IgD-negative memory B cell (primary cell): Measurements from ENCODE around the gene TMEM213. TPM values are rescaled to one million over a fixed set of nuclear protein-coding genes. Genes with fewer than 3 reads are reported as not detected.

ENCODE experiments used
- H3K27ac Mint-ChIP-seq, 3 donors: one replicate each; pipeline ENCODE4 v1.8.0; 2020 to 2022; ENCODE audit warnings: mild to moderate bottlenecking in 3 of 3, mixed read lengths in 3 of 3, moderate library complexity in 1 of 3
- H3K27me3 Mint-ChIP-seq: one replicate; pipeline ENCODE4 v1.8.0; 2021; ENCODE audit warnings: mixed read lengths
- H3K36me3 Mint-ChIP-seq: one replicate; pipeline ENCODE4 v1.8.0; 2020; ENCODE audit warnings: mild to moderate bottlenecking, mixed read lengths
- H3K4me1 Mint-ChIP-seq, 3 donors: one replicate each; pipeline ENCODE4 v1.8.0; 2020 to 2022; ENCODE audit warnings: mixed read lengths in 3 of 3, mild to moderate bottlenecking in 1 of 3
- H3K4me3 Mint-ChIP-seq, 4 donors: one replicate each; pipeline ENCODE4 v1.8.0; 2020 to 2022; ENCODE audit warnings: mild to moderate bottlenecking in 4 of 4, mixed read lengths in 4 of 4, moderate library complexity in 3 of 4
- H3K9me3 Mint-ChIP-seq, 3 donors: one replicate each; pipeline ENCODE4 v1.8.0; 2020 to 2021; ENCODE audit warnings: mixed read lengths in 3 of 3, mild to moderate bottlenecking in 1 of 3
- polyA plus RNA-seq: library from polyadenylated mRNA; unstranded; fragments of 300-500 nt; fragmentation: Illumina TruSeq; gene quantifications from one replicate; pipeline ENCODE4 v1.2.3, GENCODE V29; 2021

TMEM213 gene
- polyA plus RNA-seq, 1 donor from 2014 or later, result not detected

DNA sequence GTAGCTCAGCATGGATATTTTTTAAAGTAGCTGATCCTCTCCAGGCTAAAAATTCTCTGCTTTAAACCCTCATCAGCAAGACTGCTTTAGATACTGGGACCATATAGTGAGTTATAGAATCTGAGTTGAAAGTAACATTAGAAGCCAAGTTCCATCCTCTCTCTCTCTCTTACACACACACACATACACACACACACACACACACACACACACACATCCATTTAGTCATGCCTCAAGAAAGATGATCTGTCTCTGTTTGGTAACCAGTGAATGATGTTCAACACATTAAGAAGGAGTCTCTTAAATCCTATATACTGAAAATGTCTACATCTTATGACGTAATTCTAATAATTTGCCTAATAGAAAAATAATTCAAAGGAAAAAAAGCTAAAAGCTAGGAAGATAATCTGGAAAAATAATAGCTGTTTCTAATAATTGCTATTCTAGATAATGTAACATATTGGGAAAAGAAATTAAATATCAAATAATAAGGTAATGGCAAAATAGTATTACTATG is 17.1 kb downstream of the TMEM213 start:
- Mint-ChIP-seq H3K27me3 (no peaks in the 10 kb centered on the region), H3K36me3 (no peaks in the 10 kb centered on the region), H3K4me1 (no peaks in the 10 kb centered on the region), H3K9me3 (peaks cover 0 to 6% (median 0%) of the 10 kb centered on the region in 3 donors), H3K27ac (no peak overlapping the region), H3K4me3 (no peak overlapping the region)

DNA sequence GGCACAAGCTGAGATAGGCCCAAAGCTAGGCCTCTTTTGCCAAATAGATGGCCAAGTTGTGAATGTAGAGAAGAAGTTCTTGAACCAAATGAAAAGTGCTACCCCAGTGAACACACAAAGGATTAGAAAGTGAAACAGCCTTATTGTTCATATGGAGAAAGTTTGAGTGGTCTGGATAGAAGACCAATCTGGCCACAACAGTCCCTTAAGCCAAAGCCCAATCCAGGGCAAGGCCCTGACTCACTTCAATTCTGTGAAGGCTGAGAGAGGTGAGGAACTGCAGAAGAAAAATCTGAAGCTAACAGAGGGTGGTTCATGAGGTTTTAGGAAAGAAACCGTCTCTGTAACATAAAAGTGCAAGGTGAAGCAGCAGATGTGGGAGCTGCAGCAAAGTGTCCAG is 18.9 kb downstream of the TMEM213 start:
- no peaks in the 10 kb centered on the region for H3K36me3 Mint-ChIP-seq
- no peaks in the 10 kb centered on the region for H3K27me3 Mint-ChIP-seq
- H3K27ac Mint-ChIP-seq, result peak overlapping the region in 1 of 3 donors; percentile 47
- no peak overlapping the region for H3K4me3 Mint-ChIP-seq
- H3K4me1 Mint-ChIP-seq, result no peaks in the 10 kb centered on the region
- peaks cover 0 to 6% (median 0%) of the 10 kb centered on the region in 3 donors for H3K9me3 Mint-ChIP-seq

DNA sequence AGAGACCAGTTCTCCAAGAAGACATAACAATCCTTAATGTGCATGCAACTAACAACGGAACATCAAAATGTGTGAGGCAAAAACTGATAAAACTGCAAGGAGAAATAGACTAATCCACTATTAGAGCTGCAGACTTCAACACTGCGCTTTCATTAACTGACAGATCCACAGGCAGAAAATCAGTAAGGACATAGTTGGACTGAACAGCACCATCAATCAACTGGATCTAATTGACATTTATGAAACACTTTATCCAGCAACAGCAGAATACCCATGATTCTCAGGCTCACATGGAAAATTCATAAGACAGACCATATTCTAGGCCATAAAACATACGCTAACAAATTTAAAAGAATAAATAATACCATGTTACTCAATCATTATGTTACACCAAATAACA is 21.8 kb downstream of the TMEM213 start:
- no peaks in the 10 kb centered on the region for H3K4me1 Mint-ChIP-seq
- no peaks in the 10 kb centered on the region for H3K27me3 Mint-ChIP-seq
- peaks cover 0 to 6% (median 0%) of the 10 kb centered on the region in 3 donors for H3K9me3 Mint-ChIP-seq
- H3K27ac Mint-ChIP-seq, result no peak overlapping the region
- no peaks in the 10 kb centered on the region for H3K36me3 Mint-ChIP-seq
- H3K4me3 Mint-ChIP-seq, result no peak overlapping the region

DNA sequence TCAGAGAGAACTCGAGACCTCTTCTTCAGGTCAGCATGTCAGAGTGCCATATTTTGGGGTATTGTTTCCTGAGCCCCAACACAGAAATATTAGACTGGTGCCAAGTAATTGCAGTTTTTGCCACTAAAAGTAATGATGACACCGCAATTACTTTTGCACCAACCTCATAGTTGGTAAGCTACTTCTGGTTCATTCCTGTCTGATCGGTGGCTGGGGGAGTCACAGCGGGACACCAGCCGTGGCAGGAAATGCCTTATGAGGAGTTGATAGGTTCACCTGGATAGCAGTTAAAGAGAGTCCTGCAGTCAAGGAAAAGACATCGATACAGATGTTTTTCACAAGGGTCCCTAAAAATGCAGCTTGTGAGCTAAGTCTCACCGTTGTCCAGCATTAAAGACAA is 24.1 kb downstream of the TMEM213 start:
- Mint-ChIP-seq H3K27me3 (no peaks in the 10 kb centered on the region), H3K4me1 (no peaks in the 10 kb centered on the region), H3K9me3 (peaks cover 0 to 8% (median 0%) of the 10 kb centered on the region in 3 donors), H3K4me3 (no peak overlapping the region), H3K27ac (no peak overlapping the region), H3K36me3 (peaks cover 1% of the 10 kb centered on the region)

DNA sequence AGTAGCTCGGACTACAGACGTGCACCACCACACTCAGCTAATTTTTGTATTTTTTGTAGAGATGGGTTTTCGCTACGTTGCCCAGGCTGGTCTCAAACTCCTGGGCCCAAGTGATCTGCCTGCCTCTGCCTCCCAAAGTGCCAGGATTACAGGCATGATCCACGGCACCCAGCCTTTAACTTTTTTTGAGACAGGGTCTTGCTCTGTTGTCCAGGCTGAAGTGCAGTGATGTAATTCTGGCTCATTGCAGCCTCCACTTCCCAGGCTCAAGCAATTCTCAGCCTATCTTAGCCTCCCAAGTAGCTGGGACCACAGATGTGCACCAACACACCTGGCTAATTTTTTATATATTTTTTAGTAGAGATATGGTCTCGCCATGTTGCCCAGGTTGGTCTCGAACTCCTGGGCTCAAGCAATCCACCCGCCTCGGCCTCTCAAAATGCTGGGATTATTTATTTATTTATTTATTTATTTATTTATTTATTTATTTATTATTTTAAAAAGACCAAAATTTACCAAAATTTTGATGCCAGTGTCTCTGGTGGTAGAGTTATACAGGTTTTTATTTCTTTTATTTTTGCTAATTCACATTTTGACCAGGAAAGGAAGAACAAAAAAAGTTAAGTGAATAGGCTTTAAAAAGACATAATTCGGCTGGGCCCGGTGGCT is 25.2 kb downstream of the TMEM213 start:
- Mint-ChIP-seq H3K36me3 (peaks cover 1% of the 10 kb centered on the region), H3K4me1 (no peaks in the 10 kb centered on the region), H3K9me3 (peaks cover 0 to 8% (median 0%) of the 10 kb centered on the region in 3 donors), H3K4me3 (no peak overlapping the region), H3K27ac (no peak overlapping the region), H3K27me3 (no peaks in the 10 kb centered on the region)

DNA sequence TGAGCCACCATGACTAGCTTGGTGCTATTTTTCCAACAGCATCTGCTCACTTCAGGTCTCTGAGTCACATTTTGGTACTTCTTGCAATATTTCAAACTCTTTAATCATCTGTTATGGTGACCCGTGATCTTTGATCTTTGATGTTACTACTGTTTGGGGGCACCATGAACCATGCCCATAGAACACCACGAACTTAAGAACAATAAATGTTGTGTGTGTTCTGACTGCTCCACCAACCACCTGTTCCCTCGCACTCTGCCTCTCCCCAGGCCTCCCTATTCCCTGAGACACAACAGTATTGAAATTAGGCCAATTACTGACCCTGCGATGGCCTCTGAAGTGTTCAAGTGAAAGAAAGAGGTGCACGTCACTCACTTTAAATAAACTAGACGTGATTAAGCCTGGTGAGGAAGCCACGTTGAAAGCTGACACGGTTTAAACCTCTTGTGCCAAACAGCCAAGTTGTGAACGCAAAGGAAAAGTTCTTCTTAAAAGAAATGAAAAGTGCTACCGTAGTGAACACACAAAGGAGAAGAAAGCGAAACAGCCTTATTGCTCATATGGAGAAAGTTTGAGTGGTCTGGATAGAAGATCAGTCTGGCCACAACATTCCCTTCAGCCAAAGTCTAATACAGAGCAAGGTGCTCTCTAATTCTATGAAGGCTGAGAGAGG is 27.4 kb downstream of the TMEM213 start:
- H3K9me3 Mint-ChIP-seq, result peaks cover 0 to 5% (median 2%) of the 10 kb centered on the region in 3 donors
- no peak overlapping the region for H3K4me3 Mint-ChIP-seq
- peaks cover 1% of the 10 kb centered on the region for H3K36me3 Mint-ChIP-seq
- peaks cover 3% of the 10 kb centered on the region for H3K27me3 Mint-ChIP-seq
- H3K4me1 Mint-ChIP-seq, result no peaks in the 10 kb centered on the region
- H3K27ac Mint-ChIP-seq, result no peak overlapping the region

DNA sequence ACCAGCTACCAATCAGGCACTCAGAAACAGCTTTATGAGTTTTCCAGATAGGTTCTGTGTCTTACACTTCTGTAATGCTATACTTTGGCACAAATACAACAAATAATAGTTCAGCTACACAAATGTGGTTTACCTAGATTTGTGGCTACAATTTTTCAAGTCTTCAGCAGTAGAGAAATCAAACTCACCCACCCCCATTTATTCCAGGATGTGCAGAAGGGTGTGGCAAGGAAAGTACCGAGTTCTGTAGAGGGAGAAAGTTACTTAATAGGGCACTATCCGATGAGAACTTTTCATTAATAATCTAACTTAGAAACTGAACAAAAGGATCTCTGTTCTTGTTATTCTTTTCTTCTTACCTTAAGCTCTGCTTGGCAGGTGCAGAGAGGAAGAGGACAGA is 30.5 kb downstream of the TMEM213 start:
- Mint-ChIP-seq H3K9me3 (peaks cover 2 to 5% (median 2%) of the 10 kb centered on the region in 3 donors), H3K27me3 (peaks cover 8% of the 10 kb centered on the region), H3K36me3 (peaks cover 1% of the 10 kb centered on the region), H3K27ac (no peak overlapping the region), H3K4me1 (no peaks in the 10 kb centered on the region), H3K4me3 (no peak overlapping the region)

DNA sequence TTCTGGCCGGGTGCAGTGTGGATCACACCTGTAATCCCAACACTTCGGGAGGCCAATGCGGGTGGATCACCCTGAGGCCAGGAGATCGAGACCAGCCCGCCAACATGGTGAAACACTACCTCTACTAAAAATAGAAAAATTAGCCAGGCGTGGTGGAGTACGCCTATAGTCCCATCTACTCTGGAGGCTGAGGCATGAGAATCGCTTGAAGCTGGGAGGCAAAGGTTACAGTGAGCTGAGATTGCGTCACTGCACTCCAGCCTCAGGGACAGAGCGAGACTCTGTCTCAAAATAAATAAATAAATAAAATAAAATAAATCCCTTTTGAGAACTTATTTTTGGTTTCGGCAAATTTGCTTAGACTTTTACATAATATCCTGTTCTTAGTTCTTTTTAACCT is 31.5 kb downstream of the TMEM213 start:
- Mint-ChIP-seq H3K27me3 (peaks cover 8% of the 10 kb centered on the region), H3K36me3 (peaks cover 1% of the 10 kb centered on the region), H3K9me3 (peaks cover 2 to 5% (median 2%) of the 10 kb centered on the region in 3 donors), H3K27ac (no peak overlapping the region), H3K4me1 (peaks cover 0 to under 1% (median 0%) of the 10 kb centered on the region in 3 donors), H3K4me3 (no peak overlapping the region)

DNA sequence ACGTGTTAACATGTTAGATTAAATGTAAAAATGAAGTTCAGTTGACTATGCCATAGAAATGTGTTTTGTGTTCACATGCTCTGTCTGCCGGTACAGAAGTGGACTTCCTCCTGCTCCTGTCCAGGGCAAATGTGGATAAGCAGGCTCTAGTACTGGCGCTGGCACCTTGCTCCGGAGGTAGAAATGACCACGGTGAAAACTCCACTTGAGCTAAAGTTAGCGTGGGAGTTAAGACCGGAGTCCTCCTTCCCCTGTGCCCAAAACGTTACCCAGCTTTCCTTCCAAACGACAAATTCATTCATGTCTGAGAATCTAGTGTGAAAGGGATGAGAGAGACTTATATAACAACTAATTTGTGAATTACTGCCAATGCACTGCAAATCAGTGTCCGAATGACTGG is 35.2 kb downstream of the TMEM213 start:
- H3K4me3 Mint-ChIP-seq, result no peak overlapping the region
- peaks cover 0 to 2% (median 2%) of the 10 kb centered on the region in 3 donors for H3K9me3 Mint-ChIP-seq
- H3K27me3 Mint-ChIP-seq, result peaks cover 13% of the 10 kb centered on the region
- H3K36me3 Mint-ChIP-seq, result no peaks in the 10 kb centered on the region
- H3K27ac Mint-ChIP-seq, result no peak overlapping the region
- H3K4me1 Mint-ChIP-seq, result peaks cover 0 to 2% (median 0%) of the 10 kb centered on the region in 3 donors

DNA sequence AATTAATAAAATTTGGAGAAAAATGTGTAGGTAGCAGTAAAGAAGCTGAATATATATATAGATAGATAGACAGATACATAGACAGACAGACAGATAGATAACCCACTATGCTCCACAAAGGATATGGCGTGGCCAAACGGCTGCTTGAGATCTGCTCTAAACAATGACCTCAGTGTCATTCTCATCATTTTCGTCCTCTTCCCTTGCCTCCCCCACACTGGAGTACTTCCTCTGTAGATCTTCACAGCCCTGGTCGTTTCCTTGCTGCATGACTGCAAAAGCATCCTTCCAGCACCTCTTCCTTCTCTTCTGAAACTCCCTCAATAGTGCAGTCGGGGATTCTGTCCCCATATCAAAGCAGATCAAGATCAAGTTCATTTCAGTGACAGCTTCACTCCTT is 35.8 kb downstream of the TMEM213 start:
- H3K9me3 Mint-ChIP-seq, result peaks cover 0 to 2% (median 0%) of the 10 kb centered on the region in 3 donors
- H3K4me1 Mint-ChIP-seq, result peaks cover 0 to 2% (median 0%) of the 10 kb centered on the region in 3 donors
- peaks cover 9% of the 10 kb centered on the region for H3K27me3 Mint-ChIP-seq
- no peak overlapping the region for H3K4me3 Mint-ChIP-seq
- no peak overlapping the region for H3K27ac Mint-ChIP-seq
- H3K36me3 Mint-ChIP-seq, result no peaks in the 10 kb centered on the region

DNA sequence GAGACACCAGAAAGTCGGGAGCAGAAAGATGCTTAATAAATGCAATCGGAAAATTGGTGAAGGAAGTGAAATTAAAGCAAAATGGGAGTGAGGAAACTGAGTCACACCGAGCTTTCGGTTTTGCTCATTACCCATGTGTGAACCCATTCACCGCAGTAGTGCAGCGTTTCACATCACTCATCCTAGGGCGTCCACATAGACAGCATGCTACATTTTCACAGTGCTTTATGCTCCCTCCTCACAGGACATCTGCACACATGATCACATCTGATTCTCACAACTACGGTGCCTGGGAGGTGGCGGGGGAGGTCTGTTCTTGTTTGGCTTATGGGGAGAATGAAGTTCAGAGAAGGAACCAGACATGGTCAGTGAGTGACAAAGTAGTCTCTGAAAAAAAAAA is 36.8 kb downstream of the TMEM213 start:
- Mint-ChIP-seq H3K9me3 (peaks cover 0 to 2% (median 0%) of the 10 kb centered on the region in 3 donors), H3K4me3 (no peak overlapping the region), H3K36me3 (no peaks in the 10 kb centered on the region), H3K27ac (no peak overlapping the region), H3K27me3 (peaks cover 9% of the 10 kb centered on the region), H3K4me1 (peaks cover 0 to 2% (median 0%) of the 10 kb centered on the region in 3 donors)

DNA sequence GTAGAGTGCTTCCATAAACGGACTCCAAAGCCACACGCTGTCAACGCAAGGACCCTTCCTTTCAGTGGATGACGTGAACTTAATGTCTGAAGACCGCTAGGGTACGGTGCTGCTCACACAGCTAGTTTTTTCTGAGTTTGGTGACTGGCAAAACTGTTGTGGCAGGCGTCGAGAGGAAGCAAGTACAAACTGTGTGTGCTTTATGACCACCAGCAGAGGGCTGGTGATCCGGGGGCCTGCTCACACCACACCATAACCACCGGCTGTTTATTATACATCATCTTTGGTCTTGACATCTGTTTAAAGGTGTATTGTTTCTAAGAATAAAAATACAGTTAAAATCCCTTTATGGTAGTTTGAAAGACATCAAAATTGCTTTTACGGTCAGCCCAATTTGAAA is 37.3 kb downstream of the TMEM213 start:
- Mint-ChIP-seq H3K9me3 (peaks cover 0 to 2% (median 0%) of the 10 kb centered on the region in 3 donors), H3K27ac (no peak overlapping the region), H3K4me3 (no peak overlapping the region), H3K36me3 (no peaks in the 10 kb centered on the region), H3K4me1 (peaks cover 0 to 2% (median 0%) of the 10 kb centered on the region in 3 donors), H3K27me3 (peaks cover 9% of the 10 kb centered on the region)

DNA sequence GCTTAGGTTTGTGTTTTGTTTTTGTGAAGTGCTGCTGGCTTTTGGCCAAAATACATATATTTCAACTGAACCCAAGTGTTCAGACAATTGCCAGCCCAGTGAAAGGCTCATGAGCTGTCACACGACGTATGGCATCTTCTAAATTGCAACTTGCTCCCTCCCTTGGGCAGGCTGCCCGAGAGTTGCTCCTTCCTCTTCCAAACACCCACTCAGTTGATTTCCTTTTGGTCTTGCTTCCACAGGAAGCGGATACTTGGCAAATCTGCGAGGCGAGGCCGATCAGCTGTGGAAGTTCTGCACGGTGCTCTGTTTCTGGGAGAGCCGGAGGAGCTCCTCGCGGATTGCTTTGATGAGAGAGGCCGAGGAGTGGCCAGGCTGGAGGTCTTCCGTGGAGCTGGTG is 39.8 kb downstream of the TMEM213 start:
- peaks cover 0 to 2% (median 0%) of the 10 kb centered on the region in 3 donors for H3K4me1 Mint-ChIP-seq
- H3K4me3 Mint-ChIP-seq, result no peak overlapping the region
- H3K36me3 Mint-ChIP-seq, result no peaks in the 10 kb centered on the region
- peaks cover 0 to 2% (median 0%) of the 10 kb centered on the region in 3 donors for H3K9me3 Mint-ChIP-seq
- H3K27me3 Mint-ChIP-seq, result peaks cover 6% of the 10 kb centered on the region
- no peak overlapping the region for H3K27ac Mint-ChIP-seq

DNA sequence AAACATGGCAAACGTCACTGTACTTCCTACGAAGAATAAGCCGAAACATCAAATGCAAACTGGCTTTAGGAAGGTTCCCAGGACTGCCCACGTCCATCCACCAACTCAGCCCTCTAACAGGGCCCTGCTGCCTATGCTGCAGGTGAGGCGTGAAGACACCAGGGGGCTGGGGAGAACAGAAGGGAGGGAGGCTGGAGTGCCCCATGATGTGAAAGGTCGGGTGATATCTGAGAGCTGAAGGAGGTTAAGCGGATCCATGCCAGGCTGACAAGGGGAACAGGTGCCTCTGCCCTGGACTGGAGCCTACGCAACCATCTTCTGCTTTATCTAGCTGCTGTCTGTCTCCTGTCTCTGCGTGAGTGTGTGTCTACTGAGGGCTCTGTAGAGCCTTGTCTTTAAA is 40.4 kb downstream of the TMEM213 start:
- H3K4me1 Mint-ChIP-seq, result peaks cover 0 to 2% (median 0%) of the 10 kb centered on the region in 3 donors
- no peak overlapping the region for H3K4me3 Mint-ChIP-seq
- H3K9me3 Mint-ChIP-seq, result peaks cover 0 to 2% (median 0%) of the 10 kb centered on the region in 3 donors
- no peaks in the 10 kb centered on the region for H3K36me3 Mint-ChIP-seq
- H3K27me3 Mint-ChIP-seq, result peaks cover 6% of the 10 kb centered on the region
- no peak overlapping the region for H3K27ac Mint-ChIP-seq

DNA sequence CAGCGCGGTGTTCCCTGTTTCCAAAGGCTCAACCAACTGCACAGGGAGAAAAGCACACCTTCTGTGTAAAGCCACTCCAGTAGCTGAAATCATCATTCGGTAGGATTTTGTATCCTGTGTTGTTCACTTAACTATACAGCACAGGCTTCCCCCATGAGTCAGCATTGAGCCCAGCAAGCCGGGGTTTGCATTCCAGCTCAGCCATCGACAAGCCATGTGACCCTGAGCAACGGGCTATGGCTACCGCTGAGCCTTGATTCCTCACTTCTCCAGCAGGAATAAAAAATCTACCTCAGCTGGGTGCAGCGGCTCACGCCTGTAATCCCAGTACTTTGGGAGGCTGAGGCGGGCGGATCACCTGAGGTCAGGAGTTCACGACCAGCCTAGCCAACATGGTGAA is 44.3 kb downstream of the TMEM213 start:
- Mint-ChIP-seq H3K27ac (no peak overlapping the region), H3K9me3 (peaks cover 0 to 2% (median 0%) of the 10 kb centered on the region in 3 donors), H3K27me3 (peaks cover 2% of the 10 kb centered on the region), H3K4me3 (no peak overlapping the region), H3K4me1 (no peaks in the 10 kb centered on the region), H3K36me3 (no peaks in the 10 kb centered on the region)
